KBM-7 (cell line): Measurements from ENCODE around the gene SMAD9.
A peak's percentile ranks its signal among the peaks of the same experiment; 100 is the strongest.

Source experiments
- DNase-seq: peaks from one replicate; pipeline ENCODE4 v3.0.0-alpha.2; 2015
- in situ Hi-C: fragments of 300-500 bp; cut with MboI; formaldehyde crosslinking; loops from 2 replicates; pipeline ENCODE4 v1.14.3; 2020; ENCODE audit warnings: low sequenced_read_pairs, low pct_unique_long_range_greater_than_20kb, mixed read lengths

SMAD9 gene

GRCh38 chr13:36919833-36920615, at the start of gene SMAD9:
Gene SMAD9, minus strand, starts transcription at chr13:36920238. Its CDS starts 40,549 bp downstream, at chr13:36879689.
- in situ Hi-C loops, result no loop called here
- DNase-seq, result peak; percentile 34

DNA sequence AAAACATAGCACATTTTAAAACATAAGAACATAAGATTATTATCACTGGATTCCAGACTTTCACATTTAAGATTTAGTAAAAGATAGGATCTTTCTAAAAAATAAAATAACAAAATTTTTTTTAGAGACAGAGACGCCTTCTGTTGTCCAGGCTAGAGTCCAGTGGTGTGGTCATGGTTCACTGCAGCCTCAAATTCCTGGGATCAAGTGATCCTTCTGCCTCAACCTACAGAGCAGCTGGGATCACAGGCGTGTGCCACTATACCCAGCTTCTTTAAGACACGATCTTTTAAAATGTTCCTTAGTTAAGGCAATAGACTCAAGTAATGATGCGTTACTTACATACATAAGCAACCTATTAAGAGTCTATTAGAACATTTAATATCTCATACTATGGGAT, 46.4 kb upstream of the SMAD9 start:
- in situ Hi-C loops, result no loop called here
- no peak for DNase-seq

DNA sequence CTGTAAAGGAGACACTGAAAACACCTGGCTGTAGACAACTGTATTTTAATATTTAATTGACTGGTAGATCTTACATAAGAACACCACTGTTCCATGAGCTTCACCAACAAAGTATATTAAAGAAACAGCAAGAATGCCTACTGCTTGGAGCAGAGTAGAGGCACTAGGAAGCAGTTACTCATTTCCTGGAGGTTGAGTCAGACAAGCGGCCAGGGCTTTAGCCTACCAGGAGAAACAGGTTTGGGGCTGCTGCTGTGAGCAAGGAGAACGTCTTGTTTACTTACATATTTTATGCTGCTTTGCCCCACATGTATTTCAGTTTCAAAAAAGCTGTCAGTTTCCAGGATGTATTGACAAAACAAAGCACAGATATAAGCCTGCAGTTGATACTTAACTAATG, 45.7 kb upstream of the SMAD9 start:
- DNase-seq, result no peak
- in situ Hi-C loops, result no loop called here

DNA sequence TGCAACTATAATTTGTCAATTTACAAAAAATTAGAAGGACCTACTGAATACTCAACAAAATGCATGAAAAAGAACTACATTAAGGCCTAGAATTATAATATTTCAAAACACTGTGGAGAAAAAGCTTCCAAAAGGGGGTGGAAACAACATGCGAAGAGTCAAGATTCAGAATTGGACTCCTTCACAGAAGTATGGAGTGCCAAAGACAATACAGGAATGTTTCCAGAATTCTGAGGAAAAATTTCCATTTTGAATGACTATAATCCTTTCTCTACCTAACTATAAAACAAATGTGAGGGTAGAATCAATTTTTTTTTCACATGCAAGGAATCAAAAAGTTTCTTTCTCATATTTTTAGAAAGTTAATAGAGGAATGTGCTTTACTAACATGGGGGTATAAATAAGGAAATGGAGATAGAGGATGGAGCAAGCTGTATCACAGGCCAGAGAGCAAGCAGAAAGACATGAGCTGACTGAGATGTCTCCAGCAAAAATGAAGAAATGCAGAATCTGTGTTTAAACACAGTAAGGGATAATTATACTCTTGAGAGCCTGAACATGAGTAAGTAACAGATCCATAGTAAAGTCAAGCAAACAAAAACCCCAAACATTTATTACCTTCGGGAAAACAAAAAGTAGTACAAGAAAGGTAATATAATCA, 39.5 kb upstream of the SMAD9 start:
- in situ Hi-C loops, result no loop called here
- no peak for DNase-seq

GRCh38 chr13:36954542-36954941, 34.5 kb upstream of the SMAD9 start:
- in situ Hi-C loops, result no loop called here
- DNase-seq, result no peak

DNA sequence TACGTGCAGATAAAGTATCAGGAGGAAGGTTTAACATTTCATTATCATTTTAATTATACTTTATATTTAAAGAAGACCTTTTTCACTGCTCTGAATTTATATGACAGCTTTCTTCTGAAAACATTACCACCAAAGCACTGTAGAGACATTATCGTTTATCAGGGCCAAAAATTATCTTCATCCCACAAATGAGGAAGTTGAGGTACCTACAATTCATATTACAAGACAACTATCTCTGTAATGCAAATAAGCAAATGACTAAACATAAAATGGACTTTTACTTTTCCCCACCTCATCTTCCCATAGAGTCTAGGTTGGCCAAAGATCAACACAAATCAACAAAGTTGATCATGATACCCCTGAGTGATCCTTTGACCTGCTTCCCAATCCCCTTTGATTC, 30.9 kb upstream of the SMAD9 start:
- no peak for DNase-seq
- in situ Hi-C loops, result no loop called here

DNA sequence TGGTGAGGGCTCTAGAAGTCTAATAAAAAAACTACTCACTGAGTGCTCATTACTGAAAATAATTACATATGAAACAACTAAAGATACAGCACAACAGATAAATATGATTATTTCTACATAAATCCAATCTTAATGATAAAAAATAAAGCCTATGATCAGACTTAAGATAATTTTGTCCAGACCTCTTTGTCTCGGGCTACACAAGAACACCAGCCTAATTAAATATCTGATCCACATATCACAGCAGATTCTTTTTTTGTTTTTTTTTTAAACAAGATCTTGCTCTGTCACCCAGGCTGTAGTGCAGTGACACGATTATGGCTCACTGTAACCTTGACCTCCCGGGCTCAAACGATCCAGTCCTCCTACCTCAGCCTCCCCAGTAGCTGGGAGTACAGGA, 30.3 kb upstream of the SMAD9 start:
- no peak for DNase-seq
- in situ Hi-C loops, result no loop called here

DNA sequence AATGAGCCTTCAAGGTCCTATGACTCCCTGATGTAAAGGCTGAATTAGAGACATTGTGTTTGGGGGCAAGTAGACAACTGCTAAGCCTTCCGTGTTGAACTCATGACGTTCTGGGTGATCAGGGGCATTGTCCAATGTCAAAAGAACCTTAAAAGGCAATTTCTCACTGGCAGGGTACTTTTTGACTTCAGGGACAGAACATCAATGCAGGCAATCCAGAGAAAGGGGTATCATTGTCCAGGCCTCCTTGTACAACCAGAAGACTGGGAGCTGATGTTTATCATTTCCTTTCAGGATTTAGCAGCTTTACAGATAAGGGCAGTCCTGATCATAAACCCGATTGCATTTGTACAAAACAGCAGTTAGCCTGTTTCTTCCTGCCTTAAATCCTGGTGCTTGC, 25.0 kb upstream of the SMAD9 start:
- DNase-seq, result no peak
- in situ Hi-C loops, result no loop called here

GRCh38 chr13:36925603-36926002, 5.6 kb upstream of the SMAD9 start:
- in situ Hi-C loops, result no loop called here
- DNase-seq, result no peak

DNA sequence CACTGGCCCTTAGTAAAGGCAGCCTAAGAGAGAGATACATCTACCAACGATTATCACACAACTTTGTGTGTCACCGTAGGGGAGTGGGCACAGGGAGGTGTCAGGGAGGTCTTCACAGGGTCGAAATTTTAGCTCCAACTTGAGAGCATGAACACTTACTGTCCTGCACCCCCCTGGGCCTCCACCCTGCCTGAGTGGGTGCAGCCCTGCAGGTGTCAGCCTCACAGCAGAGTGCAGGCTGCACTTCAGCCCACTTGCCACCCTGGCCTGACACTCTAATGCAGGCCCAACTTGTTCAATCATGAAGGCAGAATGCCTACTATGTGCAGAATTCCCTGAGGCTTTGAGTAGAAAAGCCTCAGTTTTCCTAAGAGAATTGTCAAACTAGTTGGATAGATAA, 4.0 kb upstream of the SMAD9 start:
- in situ Hi-C loops, result no loop called here
- DNase-seq, result no peak

DNA sequence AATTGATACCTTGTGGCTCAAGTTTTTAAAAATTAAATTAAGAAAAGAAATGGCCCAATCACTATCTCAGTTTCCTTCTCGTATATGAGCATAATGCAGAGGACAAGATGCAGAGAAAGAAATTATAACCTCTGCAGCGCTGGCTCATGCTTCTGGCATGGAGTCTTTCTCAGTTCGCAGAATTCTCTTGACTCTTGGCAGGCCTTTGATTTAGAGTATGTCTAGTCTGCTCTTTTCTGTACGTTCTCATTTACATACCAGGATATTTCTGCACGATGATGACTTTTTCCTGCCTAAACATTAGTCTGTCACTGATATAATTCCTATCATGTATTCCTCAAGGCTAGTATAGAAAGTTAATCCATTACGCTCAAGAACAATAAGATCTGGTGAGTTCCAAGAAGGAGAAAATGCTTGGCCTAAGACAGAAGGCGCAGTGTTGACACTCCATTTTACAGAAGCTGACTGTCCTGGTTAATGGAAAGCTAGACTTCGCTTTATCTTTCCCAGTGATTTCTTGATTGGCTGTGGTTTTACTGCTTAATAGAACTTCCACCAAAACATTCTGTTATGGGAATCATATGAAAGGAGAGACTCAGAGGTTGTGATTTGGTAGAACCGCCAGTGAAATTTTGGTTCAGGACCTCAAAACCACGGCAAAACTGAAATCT, 1.7 kb upstream of the SMAD9 start:
- in situ Hi-C loops, result no loop called here
- no peak for DNase-seq

DNA sequence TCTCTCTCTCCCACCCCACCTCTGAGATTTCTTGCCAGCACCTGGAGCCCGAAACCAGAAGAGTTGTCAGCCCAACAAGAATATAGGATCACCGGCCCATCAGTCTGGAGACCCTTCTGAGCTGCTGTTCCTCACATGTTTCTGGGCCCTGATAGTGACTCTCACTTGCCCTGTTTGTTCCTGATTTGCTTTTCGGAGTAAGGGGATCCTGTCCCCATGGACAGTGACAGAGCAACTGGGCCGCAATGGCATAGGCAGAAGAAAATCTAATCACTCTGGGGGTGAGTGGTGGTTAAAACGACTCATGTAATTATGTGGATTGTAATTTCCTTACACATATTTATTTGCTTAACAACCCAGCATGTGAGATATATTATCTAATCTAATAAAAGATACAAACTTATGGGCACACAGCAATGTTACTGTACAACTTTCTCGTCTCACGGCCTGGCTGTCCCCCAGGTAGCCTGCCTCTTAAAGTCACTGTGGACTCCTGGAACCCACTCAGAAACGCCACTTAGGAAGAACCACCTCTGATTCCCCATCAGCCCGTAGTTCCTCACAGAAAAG, 663 bp upstream of the SMAD9 start:
- peak; percentile 10 for DNase-seq
- in situ Hi-C loops, result no loop called here

GRCh38 chr13:36919171-36919832, 736 bp downstream of the SMAD9 start:
- in situ Hi-C loops, result no loop called here
- peak; percentile 15 for DNase-seq

DNA sequence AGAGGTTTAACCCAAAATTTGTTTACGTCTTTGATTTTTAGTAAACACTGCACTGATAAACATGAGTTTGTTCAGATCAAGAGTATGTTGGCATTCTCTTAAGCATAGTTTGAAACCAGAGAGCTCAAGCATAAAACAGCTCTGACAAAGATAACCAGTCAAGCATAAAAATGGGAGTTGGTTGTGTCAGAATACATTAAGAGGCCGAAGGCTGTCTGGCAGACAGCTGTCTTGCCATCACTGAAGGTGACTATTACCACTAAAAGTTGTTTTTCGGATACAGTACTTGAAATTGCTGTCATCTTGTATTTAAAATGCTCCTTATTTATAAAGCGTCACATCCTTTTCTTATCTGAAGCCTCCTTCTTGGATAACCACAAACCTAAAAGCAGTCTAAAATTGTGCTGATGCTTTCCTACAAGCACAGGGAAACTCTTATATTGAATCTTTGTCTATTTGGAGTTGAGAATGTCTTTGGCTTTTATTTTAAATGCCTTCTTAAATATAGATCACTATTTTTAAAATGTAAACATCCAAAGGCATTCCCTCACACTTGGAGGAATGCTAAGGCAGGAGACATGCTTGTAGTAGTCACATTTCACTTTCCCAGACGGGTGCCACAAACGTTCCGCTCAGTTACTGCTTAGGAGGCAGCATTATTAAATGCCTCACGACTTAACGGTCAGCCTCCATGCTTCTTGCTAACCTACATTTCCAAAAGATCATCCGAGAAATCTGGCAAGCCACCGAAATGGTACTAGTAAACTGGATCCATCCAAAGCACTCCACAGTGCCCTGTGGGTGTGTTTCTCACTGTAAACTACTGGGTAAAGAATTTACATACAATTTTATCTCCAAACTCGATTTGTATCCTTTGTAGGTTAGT, 1.5 kb downstream of the SMAD9 start:
- in situ Hi-C loops, result no loop called here
- DNase-seq, result peak; percentile 18

DNA sequence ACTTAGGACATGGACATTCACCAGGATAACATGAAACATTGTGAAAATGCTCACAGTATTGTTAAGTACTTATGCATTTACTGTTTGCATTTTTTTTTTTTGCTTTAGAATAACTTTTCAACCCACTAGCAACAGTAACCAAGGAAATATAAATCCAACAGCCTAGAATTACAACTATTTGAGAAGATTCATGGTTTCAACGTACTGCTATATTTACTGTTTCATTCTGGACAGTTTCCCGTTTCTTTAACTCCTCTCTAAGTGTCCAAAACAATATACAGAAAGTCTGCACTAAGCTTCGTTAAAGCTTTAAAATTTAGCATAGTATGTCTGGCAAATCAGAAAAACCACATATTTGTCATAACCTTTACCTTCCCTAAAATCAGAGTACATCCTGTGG, 2.7 kb downstream of the SMAD9 start:
- in situ Hi-C loops, result no loop called here
- DNase-seq, result no peak

GRCh38 chr13:36915896-36916640, 4.0 kb downstream of the SMAD9 start:
- no peak for DNase-seq
- in situ Hi-C loops, result no loop called here

- no peak for DNase-seq
- in situ Hi-C loops, result no loop called here
These were observed 4.9 kb downstream of the SMAD9 start for GRCh38 chr13:36915106-36915505.

DNA sequence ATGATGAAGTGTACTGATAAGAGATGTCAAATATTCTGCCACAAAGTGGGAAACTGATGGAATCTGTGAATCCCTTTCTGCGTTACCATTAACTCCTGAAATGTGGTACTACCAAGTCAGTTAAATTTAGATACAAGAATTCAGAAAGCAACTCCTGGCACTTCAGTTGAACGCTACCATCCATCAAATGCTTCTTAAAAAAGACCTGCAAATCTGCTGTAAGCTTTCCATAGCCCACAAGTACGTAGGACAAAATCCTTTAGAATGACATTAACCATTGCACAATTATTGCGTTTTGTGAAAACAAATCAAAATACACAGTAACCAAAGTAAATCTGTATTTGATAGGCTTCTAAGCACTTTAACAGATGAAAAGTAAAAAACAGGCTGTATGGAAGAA, 5.4 kb downstream of the SMAD9 start:
- DNase-seq, result no peak
- in situ Hi-C loops, result no loop called here
